NOMO-1 (cell line): ENCODE data around the gene AGAP1.

Experiments
- DNase-seq, 2 experiments: peaks; one replicate each; lab custom pipeline; 2025; ENCODE audit not compliant: unreplicated experiment in 2 of 2; lab: John Stamatoyannopoulos, UW

The AGAP1 gene

DNA sequence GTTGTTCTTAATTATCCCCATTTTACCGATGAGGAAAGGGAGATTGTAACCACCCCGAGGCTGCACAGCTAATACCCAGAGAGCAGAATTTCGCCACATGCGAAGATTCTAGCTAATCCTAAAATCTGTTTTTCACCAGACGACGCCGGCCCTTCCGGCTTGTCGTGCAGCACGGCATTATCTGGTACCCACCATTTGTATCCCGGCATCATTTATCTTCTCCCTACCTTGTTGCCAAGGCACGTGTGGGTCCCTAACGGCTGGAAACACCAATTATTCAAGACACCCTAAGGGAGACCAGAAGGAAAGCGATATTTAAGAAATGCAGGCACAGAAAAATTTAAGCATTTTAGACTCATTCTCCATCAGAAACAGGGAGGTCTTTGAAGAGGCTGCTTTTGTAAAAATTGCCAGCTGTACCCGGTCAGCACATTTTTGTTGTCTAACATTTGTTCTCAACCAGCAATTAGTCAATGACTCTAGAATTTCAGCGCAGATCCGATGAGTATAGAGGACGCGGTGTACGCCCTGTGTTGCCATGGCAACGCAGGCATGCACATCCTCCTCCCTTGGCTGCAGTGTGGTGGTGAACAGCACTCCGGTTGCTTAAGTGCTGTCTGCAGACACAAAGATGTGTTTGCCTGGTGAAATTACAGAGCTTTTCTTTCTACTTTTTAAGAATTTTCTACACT, 111.6 kb downstream of the AGAP1 start:
- no peak for DNase-seq

DNA sequence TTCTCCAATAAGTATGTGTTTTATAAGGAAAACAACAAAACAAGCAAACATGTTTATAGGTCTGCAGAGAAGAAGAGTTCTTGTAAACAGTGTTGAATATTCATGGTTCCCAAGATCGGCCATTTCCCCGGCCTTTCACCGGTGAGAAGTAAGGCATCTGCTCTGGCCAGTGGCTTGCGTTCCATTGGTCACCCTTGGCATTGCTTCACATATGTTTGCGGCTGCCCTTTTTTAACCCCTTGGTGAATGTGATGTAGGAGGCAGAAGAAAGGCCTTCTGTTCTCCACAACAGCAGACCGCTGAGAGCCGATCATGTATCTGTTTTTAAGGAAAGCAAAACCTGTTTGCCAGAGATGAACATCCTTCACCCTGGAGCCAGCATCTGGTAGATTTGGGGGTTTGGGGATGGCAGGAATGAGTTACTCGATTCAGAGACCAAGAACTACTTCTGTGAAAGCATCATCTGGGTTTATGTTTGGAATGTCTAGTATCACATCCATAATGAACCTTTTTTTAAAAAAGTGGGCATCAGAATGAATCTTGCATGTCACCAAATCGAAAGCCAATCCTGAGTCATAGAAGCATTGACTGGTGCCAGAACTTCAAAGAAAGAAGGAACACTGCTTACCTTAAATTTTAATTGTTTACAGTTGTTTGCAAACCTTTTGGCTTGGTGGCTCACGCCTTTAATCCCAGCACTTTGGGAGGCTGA, 112.3 kb downstream of the AGAP1 start:
- no peak for DNase-seq

DNA sequence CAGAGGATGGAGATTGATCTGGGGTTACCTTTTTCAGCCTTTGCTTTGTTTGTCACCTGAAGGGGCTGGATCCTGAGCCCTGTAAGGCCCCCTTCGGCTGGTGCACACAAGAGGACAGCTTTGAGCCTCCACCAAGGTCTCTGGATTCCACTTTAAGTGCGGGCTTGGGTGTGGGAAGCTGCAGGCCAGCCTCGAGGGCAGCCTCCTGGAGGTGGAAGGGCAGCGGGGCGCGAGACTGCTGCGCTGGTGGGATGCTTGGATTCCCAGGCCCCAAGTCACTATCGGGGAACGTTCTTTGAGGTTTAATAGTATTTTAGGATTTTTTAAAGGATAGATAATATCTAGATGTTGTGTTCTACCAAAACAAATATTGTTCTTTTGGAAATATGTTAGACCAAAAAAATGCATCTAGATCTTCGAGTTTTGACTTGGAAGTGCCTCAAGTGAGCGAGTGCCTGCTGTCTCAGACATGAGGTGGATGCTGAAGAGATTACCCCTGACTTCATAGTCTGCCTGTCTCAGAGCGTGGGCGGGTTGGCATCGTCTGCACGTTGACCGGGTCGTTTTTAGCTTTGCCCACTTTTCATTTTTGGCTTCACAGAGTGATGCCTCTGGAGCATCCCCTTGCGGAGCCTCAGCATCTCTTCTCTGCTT, 113.8 kb downstream of the AGAP1 start:
- no peak for DNase-seq

DNA sequence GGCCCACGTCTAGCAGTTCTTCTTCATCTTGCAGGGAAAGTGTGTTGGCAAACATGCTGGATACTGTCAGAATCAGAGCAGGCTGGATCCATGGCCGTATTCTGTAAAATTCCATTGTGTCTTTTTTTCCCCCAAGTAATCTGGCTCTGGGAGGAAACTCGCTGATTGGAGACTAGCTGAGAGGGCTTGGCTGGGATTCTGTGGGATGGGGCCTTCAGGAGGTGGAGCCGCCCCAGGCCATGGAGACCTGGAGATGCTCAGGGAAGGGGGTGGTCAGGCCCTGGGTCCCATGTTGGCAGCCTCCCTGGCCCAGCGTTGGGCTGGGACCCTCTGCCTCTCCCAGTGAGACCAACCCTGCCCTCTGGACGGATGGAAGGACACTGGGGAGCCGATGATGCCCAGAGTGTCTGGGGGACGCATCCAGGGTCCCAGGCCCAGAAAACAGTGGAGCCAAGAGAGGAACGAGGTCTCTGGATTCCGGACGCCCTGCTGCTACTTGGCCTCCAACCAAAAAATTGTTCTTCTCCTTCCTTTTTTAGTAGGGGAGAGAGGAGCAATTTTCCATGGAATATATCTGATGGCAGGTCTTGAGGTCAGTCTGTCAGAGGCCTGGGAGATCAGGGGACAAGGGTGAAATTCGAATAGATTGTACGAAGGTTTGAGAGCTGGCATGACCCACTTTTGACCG, 114.5 kb downstream of the AGAP1 start:
- DNase-seq, result no peak

DNA sequence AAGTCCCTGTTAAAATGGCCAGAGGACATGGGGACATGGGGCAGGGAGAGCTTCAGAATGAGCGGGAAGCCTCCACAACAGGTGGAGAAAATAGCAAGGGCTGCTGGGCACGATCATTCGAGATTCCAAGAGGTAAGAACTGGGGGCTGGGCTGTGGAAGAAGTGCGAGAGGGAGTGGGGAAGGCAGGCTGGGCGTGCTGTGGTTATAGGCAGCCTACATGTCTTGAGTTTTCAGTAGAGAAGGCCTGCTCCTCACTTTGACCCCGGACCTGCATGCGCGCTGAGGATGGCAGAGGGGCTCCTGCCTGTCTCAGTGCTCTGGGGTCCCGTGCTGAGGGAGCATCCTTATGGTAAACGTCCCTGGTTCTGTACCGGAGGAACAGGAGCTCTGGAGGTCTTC, 115.5 kb downstream of the AGAP1 start:
- no peak for DNase-seq

DNA sequence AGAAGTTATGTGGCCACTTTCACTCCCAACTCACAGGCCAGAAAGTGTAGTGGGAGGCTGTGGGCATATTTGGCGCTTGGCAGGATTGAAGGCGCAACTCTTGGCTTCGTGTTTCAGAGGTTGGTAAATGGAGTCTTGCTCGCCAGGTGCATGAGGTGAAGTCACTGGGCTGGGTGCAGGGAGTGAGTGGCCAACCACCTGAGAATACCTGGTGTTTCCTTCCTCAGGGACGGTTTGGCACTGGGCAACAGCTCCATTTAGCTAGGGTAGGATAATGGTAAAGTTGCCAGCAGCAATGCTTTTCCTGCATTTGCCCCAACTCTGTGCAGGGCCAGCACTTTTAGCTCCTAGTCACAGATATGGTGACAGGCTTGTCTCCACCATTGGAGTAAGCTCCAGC, 115.9 kb downstream of the AGAP1 start:
- DNase-seq, result no peak

DNA sequence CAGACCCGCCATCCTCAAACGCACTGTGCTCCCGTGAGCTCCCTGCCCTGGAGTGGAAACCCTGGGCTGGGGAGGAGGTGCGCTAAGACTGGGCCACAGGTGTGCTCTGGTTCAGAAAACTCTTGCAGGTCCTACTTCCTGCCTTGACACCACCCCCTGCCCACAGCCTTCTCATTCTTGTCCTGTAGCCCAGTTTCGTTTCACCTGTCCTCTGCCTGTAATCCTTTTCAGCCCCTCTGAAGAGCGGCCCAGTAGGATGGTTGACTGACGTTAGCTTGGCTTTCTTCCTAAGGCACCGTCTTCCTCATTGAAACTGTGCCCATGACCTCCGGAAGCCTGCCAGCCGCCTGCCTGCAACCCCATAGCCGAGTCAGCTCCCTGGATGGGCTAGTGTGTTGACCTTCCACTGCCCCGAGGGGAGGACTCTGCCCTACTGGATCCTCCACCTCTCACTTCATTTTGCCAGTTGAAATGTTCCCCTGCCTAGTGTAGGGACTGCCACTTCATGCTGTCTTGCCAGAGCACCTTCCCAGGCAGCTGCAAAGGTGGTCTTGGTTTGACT, 116.9 kb downstream of the AGAP1 start:
- no peak for DNase-seq

DNA sequence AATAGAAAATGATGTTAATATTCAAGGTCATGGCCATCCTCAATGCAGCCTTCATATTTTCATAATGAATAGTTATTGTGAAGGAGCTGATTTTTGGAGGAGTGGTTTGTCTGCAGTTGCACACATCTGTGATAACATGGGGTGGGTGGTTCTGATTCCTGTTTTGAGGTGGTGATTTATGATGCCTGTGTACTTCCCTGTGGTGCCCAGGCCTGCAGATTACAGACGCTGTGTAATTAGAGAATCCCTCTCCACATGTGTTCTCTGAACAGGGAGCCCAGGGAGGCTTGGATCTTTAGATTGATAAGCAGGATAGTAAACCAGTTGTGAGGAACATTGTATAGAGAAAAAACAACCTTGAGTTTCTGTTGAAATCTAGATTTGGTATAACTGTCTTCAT, 117.5 kb downstream of the AGAP1 start:
- peak in 1 of 2 experiments; percentile 8 for DNase-seq

DNA sequence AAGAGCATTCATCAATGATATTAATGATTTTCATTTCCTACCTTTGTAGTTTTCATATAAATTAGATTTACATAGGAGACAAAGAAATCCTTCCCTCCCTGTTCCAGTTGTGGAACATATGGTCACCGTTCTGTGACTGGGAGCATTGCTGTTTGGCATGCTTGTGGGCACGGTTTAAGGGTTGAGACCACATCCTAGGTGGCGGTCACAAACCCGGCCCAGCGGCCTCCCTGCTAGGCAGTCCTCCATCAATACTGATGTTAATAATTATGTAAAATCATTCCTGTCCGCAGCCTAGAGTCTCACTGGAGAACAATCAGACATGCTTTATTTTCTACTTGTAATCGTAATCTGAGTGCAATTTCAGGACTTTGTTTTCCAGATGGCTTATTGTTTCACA, 117.9 kb downstream of the AGAP1 start:
- no peak for DNase-seq

DNA sequence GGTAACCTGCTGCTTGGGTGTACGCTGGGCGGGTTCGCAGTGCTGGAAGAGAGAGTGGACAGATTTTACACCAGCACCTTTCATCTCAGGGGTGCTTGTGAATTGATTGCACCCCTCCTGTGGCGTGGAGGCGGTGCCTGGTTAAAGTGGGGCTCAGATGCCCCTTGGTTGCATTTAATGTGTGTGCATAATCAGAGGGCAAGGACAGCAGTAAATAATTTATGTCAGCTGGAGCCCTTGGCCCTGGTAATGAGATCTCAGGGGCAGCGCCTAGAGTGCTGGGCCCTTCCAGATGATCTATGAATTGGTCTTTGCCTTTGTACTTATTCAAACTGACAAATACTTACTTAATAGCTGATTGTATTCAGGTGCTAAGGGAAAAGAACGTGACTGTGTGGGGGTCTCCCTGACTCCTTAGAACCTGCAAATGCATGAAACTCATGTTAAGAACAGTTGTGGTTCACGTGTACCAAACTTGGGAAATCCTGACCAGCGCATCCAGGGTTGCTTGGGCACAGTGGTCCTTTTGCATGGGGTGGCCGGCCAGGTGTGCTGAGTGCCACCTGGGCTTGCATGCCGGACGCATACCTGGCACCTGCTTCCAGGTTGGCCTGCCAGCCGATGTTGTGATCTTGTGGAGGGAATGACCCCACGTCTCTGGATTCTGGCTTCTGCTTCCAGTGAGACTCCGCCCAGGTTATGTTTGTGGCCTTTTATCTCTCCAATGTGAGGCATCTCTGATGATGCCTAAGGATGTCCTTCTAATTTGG, 118.5 kb downstream of the AGAP1 start:
- DNase-seq, result no peak

DNA sequence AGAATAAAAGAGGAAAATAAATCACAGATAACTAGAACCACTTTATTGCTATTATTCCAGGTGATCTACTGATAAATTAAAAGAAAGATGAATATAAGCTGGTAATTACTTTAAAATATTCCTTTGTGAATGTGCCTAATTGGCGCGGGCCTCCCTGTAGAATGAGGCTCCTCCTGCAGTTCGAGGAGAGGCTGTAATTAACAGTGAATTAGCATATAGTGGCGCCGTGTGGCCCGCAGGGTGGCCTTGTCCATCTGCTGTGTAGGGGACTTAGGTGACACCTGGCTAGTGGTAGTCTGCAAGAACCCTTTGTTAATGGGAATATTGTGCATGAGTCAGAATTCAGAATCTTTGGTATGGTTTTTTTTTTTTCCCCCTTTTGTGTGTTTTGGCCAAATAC, 119.8 kb downstream of the AGAP1 start:
- no peak for DNase-seq

DNA sequence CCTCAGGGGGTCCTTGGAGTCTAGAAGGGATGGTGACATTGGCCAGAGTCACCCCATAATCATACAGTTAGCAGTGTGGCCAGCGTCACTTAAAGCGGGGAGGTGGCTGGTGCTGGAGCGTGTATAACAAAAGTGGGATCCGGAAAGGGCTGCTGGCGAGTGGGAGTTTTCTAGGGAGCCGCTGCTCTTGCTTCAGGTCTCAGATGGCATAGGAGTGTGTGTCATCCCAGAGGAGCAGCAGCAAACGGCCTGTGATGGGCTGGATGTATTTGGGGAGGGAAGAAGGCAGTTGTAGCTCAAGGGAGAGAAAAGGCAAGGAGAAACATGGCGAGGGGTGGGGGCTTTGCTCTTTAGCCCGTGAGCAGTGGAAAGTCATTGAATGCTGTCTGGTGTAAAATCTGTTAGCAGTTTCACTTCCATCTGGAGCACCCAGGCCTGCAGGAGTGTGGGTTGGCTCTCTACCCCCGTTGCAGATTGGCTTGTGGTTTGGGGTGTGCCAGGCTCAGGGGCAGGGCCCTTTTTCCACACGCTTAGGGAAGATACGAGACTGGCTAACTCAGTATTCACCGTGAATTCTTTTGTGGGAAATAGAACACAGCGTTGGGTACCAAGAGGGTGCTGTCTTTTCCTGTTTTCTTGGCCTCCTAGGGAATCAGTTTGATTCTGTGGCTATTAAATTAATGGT, 120.5 kb downstream of the AGAP1 start:
- DNase-seq, result peak; percentile 75 to 88

DNA sequence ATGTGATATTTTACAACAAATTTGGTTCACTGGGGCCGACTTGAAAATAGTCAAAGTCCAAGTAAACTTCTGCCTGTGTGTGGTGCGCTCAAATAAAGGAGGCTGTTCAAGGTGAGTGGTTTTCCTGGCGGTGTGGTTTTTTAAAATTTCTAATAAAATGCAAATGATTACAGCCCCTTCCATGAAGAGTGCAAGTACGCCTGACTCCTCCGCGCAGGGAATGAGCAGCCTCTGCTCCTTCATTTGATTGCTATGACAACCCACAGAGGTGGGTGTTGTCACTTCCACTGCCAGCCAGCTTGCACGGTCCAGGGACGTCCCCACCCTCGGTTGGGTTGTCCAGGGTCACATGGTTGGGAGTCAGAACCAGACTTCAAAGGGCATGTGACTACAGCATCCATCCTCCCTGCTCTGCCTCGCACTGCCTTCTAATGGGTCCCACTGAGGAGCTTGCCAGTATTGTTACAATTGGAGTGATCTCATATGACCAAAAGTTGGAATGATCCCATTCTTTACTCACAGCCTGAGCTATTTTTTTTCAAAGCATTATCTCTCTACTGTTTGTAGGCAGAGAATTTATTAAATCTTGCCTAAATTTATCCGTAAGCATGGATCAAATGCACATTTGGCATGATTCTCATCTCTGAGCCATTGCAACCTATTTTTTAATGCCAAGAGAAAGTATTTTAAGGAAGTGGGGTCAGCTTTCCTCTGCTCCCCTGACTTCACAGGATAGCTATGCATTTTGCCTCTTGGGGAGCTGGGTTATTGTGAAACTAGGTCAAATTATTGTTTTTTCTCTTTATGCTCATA, 121.3 kb downstream of the AGAP1 start:
- no peak for DNase-seq

DNA sequence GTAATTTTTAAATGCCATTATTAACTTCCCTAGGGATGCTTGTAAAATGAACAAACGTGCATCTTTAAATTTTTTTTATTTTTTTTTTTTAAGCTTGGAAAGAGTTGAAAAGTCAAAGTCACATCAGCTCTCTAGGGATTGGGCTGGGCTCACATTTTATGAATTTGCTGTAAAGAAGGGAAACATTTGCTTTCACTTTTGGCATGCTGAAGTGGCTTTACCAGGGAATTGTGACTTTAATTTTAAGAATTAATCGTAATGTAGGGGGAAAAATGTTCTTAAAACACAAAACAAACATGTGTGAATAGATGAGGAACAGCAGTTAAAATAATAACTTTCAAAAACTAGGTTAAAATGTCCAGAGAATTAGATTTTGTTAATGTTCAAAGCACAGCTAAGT, 123.0 kb downstream of the AGAP1 start:
- DNase-seq, result no peak

DNA sequence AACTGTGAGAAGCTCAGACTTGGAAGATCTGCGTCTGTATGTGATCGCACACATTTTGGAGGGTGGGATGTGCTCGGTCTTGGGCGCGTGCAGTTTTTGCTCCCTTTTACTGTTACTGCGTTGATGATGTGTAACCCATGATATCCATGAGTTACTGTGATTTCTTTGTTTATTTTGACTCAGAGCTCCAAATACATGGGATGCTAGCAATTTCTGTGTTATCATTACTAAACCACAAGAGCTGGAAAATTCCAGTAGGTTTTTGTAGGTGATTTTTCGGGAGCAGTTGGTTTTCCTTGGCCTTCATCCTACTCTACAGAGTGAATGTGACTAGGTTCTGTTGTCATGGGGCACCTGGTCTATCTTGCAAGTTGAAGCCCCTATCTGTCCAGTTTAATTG, 124.2 kb downstream of the AGAP1 start:
- no peak for DNase-seq

DNA sequence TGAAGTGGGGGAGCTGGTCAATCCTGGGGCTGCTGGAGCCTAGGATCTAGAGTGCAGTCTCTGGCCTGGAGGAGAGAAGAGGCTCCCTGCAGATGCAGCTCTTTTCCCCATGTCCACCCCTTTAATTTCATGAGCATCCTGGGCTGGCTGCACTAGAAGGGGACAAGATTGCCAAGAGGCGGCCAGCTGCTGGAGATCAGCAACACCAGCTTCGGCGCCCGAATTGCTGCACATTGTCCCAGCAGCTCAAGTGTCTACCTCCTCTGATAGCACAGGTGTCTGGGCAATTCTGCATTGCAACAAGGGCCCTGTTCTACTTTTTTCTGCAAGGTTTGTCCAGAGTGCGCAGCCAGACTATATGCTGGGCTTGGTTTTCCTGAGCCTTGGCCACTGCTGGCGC, 125.7 kb downstream of the AGAP1 start:
- DNase-seq, result no peak

DNA sequence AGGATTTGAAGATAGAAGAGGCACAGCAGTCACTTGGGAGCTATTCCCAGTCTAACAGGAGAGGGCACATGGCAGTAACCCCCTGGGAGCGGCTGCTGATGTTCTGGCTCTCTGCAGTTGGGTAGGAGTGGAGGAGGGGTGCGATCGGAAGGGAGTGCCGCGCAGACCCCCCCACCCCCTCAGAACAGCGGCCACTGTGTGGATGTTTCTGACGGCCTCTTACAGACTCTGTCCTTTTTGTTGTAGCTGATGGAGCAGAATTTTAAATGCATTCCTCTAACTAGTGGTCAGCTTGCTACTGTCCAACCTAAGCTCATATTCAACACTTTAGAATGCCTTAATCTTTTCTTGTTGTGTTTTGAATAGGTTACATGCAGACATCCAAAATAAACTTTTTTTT, 127.9 kb downstream of the AGAP1 start:
- no peak for DNase-seq

DNA sequence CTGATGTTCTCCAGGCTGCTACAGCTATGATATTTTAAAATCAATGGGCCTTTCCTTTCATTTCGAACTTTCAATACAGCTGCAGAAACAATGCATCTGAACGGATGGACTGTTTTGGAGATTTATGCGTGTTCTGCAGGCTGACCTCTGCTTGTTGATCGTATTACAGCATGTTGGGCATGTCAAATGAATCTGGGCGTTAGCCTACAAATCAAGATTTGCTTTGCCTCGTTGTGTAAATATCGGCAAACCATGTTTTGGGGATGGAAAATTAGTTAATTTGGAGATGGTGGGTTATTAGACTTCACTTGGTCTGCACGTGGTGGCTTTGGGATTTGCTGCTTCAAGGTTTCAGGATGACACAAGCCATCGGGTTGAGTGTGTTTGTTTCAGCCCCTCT, 129.3 kb downstream of the AGAP1 start:
- no peak for DNase-seq

DNA sequence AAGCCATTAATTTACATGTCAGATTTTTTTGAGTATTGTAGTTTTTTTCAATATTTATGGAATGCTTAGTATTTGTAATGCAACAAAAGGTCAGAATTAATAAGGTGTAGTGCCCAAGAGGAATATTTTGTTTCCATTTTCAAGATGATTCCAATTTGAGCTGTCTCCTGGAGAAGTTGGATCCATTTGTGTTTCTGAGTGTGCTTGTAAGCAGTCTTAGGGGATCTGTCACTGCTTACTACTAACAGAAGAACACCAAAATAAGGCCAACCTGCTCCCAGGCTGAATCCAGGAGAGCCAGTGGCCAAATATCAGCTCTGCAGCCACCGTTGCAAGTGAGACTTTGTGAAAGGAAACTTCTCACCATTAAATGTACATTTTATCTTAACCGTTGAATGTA, 129.9 kb downstream of the AGAP1 start:
- no peak for DNase-seq
